OCI-LY7 (cell line): ENCODE measurements around the gene ABCC10. TPM values are rescaled to one million over a fixed set of nuclear protein-coding genes. Genes with fewer than 3 reads are reported as not detected.

Experiments used
- BruUV-seq: library from RNA; stranded (reverse); fragments of 400-500 nt; replicated peaks from 2 replicates; lab custom pipeline; 2021; lab: Mats Ljungman, UMichigan
- CTCF ChIA-PET: fragments of 300-600 bp; sonication (Branson Sonifier 250); formaldehyde crosslinking; loops from one replicate; lab custom pipeline; 2022; ENCODE audit warnings: antibody characterized with exemption; ENCODE audit not compliant: unreplicated experiment; lab: Charles Lee
- POLR2A ChIA-PET: fragments of 300-600 bp; sonication (Branson Sonifier 250); formaldehyde crosslinking; loops from one replicate; lab custom pipeline; 2022; ENCODE audit warnings: antibody characterized with exemption; lab: Charles Lee
- DNase-seq: peaks from one replicate; pipeline ENCODE4 v3.0.0-alpha.2; 2015; ENCODE audit warnings: low spot score
- H2AFZ ChIP-seq: fragments of 200-600 bp; sonication (generic), shearing (Covaris generic); 2 replicates; pipeline ENCODE4 v1.6.1; 2014; ENCODE audit warnings: mild to moderate bottlenecking, antibody characterized with exemption, low read length, moderate library complexity
- H3K27ac ChIP-seq: fragments of 200-600 bp; sonication (generic); 2 replicates; pipeline ENCODE4 v1.5.1; 2014; ENCODE audit warnings: mixed run types, low read depth, mild to moderate bottlenecking, moderate library complexity, low read length, inconsistent platforms; ENCODE audit not compliant: poor library complexity, severe bottlenecking
- H3K36me3 ChIP-seq: fragments of 200-600 bp; sonication (generic); 2 replicates; pipeline ENCODE4 v1.6.1; 2014; ENCODE audit warnings: mild to moderate bottlenecking, antibody characterized with exemption, low read length, moderate library complexity, mixed read lengths; ENCODE audit not compliant: insufficient read depth
- H3K4me1 ChIP-seq: fragments of 200-600 bp; sonication (generic); 2 replicates; pipeline ENCODE4 v1.5.1; 2014; ENCODE audit warnings: mild to moderate bottlenecking, low read length; ENCODE audit not compliant: insufficient read depth, poor library complexity, severe bottlenecking
- H3K4me2 ChIP-seq: fragments of 200-600 bp; sonication (generic); 2 replicates; pipeline ENCODE4 v1.6.1; 2014; ENCODE audit warnings: mild to moderate bottlenecking, low read length
- H3K4me3 ChIP-seq: fragments of 200-600 bp; sonication (generic); 2 replicates; pipeline ENCODE4 v1.5.1; 2014; ENCODE audit warnings: mild to moderate bottlenecking, low read depth, low read length; ENCODE audit not compliant: poor library complexity, severe bottlenecking
- H3K79me2 ChIP-seq: fragments of 200-600 bp; sonication (generic); 2 replicates; pipeline ENCODE4 v1.6.1; 2016; ENCODE audit warnings: low read depth, mild to moderate bottlenecking, low read length, moderate library complexity, mixed read lengths; ENCODE audit not compliant: insufficient read depth
- H3K9me2 ChIP-seq: fragments of 200-600 bp; sonication (generic); 2 replicates; pipeline ENCODE4 v1.6.1; 2016; ENCODE audit warnings: mild to moderate bottlenecking, low read length, mixed read lengths; ENCODE audit not compliant: insufficient read depth
- H3K9me3 ChIP-seq: fragments of 200-600 bp; sonication (generic); 2 replicates; pipeline ENCODE4 v1.6.1; 2014; ENCODE audit warnings: mild to moderate bottlenecking, mixed run types, low read length, mixed read lengths
- H4K20me1 ChIP-seq: fragments of 200-600 bp; sonication (generic); 2 replicates; pipeline ENCODE4 v1.6.1; 2014; ENCODE audit warnings: mild to moderate bottlenecking, antibody characterized with exemption, low read length, moderate library complexity, mixed read lengths; ENCODE audit not compliant: insufficient read depth
- CTCF ChIP-seq: fragments of 200-600 bp; sonication (generic); conservative IDR thresholded peaks from 2 replicates; pipeline ENCODE4 v1.5.1; 2014; ENCODE audit warnings: mild to moderate bottlenecking, antibody characterized with exemption, low read length, moderate library complexity, mixed read lengths
- EZH2phosphoT487 ChIP-seq: fragments of 200-600 bp; sonication (generic); IDR thresholded peaks from 2 replicates; pipeline ENCODE4 v1.6.1; 2018; ENCODE audit warnings: low read depth, borderline replicate concordance, mild to moderate bottlenecking, mixed run types, antibody characterized with exemption, low read length, moderate library complexity, mixed read lengths
- intact Hi-C: fragments of 100-400 bp; cut with micrococcal nuclease; formaldehyde crosslinking; loops from one replicate; pipeline ENCODE4 v1.10.0; 2022; ENCODE audit not compliant: unreplicated experiment
- total RNA-seq, 2 experiments: library from RNA; depleted of rRNA in 1 of 2; stranded (reverse); fragments of >200 nt in 1 of 2; shearing (Covaris generic) in 1 of 2; gene quantifications; 2 replicates each; pipeline ENCODE4 v1.2.3, GENCODE V29; 2014 to 2022

ABCC10 gene
- total RNA-seq, 2 experiments from 2014 or later, result 11.4 to 31.1 TPM

GRCh38 chr6:43448916-43449315, 21.6 kb downstream of the ABCC10 start:
- no peaks in the 10 kb centered on the region for H3K9me2 ChIP-seq
- H2AFZ ChIP-seq, result no peak overlapping the region
- H3K79me2 ChIP-seq, result no peaks in the 10 kb centered on the region
- no peaks in the 10 kb centered on the region for H3K9me3 ChIP-seq
- H3K27ac ChIP-seq, result no peak overlapping the region
- no peak overlapping the region for H3K4me3 ChIP-seq
- no peaks in the 10 kb centered on the region for H4K20me1 ChIP-seq
- peaks cover 44% of the 10 kb centered on the region; the same call in 1 of the 2 replicates for H3K36me3 ChIP-seq
- ChIA-PET POLR2A (no interaction called here), CTCF (no interaction called here)
- DNase-seq, result no peak
- TF ChIP-seq EZH2phosphoT487 (no peak), CTCF (no peak)
- no peak overlapping the region for H3K4me2 ChIP-seq
- intact Hi-C loops, result no loop called here
- H3K4me1 ChIP-seq, result no peaks in the 10 kb centered on the region
- BruUV-seq, result no TSS peak

GRCh38 chr6:43450699-43451131, 23.4 kb downstream of the ABCC10 start:
- no peaks in the 10 kb centered on the region for H3K4me1 ChIP-seq
- CTCF ChIA-PET, result no interaction called here
- POLR2A ChIA-PET, result no interaction called here
- no peak overlapping the region for H3K4me2 ChIP-seq
- intact Hi-C loops, result no loop called here
- H3K36me3 ChIP-seq, result peaks cover 37% of the 10 kb centered on the region; the same call in 1 of the 2 replicates
- H3K4me3 ChIP-seq, result no peak overlapping the region
- BruUV-seq, result no TSS peak
- H3K9me2 ChIP-seq, result no peaks in the 10 kb centered on the region
- H3K9me3 ChIP-seq, result no peaks in the 10 kb centered on the region
- TF ChIP-seq CTCF (no peak), EZH2phosphoT487 (no peak)
- no peak overlapping the region for H3K27ac ChIP-seq
- no peaks in the 10 kb centered on the region for H3K79me2 ChIP-seq
- H2AFZ ChIP-seq, result no peak overlapping the region
- no peaks in the 10 kb centered on the region for H4K20me1 ChIP-seq
- no peak for DNase-seq

- Histone ChIP-seq H2AFZ (no peak overlapping the region), H3K4me2 (no peak overlapping the region), H3K4me1 (no peaks in the 10 kb centered on the region), H4K20me1 (no peaks in the 10 kb centered on the region), H3K27ac (no peak overlapping the region), H3K4me3 (no peak overlapping the region), H3K36me3 (peaks cover 35% of the 10 kb centered on the region; the same call in 1 of the 2 replicates), H3K9me3 (no peaks in the 10 kb centered on the region), H3K79me2 (no peaks in the 10 kb centered on the region), H3K9me2 (no peaks in the 10 kb centered on the region)
- DNase-seq, result no peak
- TF ChIP-seq CTCF (no peak), EZH2phosphoT487 (no peak)
- POLR2A ChIA-PET, result no interaction called here
- no TSS peak for BruUV-seq
- intact Hi-C loops, result no loop called here
- CTCF ChIA-PET, result no interaction called here
Observed at GRCh38 chr6:43451348-43451747, 24.0 kb downstream of the ABCC10 start.
